T-helper 2 cell (primary cell): ENCODE measurements around the gene EPHA6.
"Not testable (repeated sequence)": the region's sequence is repeated elsewhere in the genome, so short reads cannot be mapped to it uniquely, and the experiment has no call there.

Experiments used
- DNase-seq, 5 experiments: peaks; one replicate each; pipeline versions ENCODE4 v3.0.0 to v3.0.0-alpha.2; 2012 to 2022

Gene EPHA6

DNA sequence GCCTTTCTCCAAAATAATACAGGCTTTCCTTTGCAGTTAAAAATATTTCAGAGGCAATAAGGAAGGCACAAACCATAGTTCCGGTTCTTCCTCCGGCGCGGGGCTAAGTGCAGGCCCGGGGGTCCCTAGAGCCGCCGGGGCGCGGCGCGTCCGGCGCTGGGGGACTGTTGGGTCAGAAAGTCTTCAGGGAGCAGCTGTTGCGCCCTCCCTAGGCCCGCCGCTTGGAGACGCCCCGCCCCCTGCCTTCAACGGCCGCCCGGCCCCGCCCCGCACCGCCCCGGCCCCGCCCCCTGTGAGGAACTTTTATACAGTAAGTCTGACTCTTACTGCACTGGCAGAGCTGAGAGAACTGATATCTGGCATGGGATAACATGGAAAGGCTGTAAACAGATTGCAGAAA, 667.0 kb downstream of the EPHA6 start:
- DNase-seq: no peak

- no peak for DNase-seq
Measured at GRCh38 chr3:97485206-97485605, 670.8 kb downstream of the EPHA6 start.

- no peak for DNase-seq
Measured at GRCh38 chr3:97487587-97487986, 673.2 kb downstream of the EPHA6 start.

- no peak for DNase-seq
Measured at GRCh38 chr3:97488741-97489140, 674.3 kb downstream of the EPHA6 start.

DNA sequence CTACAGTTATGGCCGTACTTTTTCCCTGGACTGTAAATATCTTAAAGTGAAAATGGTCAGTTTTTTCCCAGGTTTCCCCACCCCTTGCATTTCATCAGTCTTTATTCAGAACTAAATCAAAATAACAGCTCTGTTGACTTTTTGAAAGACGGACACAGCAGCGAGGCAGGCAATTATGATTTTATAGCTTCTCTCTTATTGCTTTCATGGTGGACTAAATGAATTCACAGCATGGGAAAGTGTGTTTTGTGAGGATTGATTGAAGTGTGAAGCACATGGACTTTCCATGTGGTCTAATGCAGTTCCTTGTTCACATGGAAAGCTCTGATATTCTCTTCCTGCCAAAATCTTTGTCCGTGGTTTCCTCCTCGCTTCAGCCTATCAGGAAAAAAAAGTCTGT, 681.5 kb downstream of the EPHA6 start:
- no peak for DNase-seq

- no peak for DNase-seq
Measured at GRCh38 chr3:97497138-97497537, 682.7 kb downstream of the EPHA6 start.

- no peak for DNase-seq
Measured at GRCh38 chr3:97504463-97504862, 690.1 kb downstream of the EPHA6 start.

DNA sequence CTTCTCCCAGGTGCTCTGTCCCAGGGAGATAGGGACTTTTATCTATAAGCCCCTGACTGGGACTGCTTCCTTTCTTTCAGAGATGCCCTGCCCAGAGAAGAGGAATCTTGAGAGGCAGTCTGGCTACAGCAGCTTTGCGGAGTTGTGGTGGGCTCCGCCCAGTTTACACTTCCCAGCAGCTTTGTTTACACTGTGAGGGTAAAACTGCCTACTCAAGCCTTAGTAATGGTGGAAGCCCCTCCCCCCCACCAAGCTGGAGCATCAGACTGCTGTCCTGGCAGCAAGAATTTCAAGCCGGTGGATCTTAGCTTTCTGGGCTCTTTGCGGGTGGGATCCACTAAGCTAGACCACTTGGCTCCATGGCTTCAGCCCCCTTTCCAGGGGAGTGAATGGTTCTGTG, 696.4 kb downstream of the EPHA6 start:
- DNase-seq: no peak

DNA sequence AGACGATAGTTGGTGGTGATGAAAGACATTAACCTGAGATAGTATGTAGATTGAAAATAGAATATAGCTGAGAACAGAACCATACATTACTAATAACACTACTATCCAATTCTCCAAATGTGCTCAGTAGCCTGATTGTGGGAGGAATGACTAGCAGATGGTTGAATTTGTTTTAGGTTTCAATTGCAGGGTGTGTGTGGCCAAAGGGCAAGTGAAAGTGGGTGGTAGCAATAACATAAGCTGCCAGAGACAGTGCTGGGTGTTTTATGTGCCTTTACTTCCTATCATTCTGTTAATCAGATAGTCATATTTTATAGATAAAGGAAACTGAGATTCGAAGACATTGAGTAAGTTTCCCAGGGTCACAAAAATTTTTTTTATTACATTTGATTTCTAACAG, 700.7 kb downstream of the EPHA6 start:
- no peak for DNase-seq

DNA sequence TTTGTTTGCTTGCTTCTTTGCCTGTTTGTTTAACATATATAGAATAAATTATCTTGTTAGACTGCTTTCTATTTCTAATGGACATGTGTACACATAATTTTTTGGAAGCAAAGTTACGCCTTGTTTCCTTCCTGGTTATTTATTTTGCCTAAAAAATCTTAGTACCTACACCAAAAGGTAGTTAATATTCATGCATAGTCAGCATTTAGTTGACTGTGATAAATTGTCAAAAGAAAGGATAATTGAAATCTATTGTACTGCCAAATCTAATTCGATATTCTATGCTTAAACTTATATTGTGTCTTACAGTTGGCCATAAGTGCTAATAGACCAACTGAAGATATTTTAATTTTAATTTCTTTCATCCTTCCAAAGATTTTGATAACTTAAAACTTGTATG, 716.3 kb downstream of the EPHA6 start:
- no peak for DNase-seq

GRCh38 chr3:97547573-97547972, 733.2 kb downstream of the EPHA6 start:
- DNase-seq: not testable (repeated sequence)

- DNase-seq: no peak
Measured at GRCh38 chr3:97550408-97550807, 736.0 kb downstream of the EPHA6 start.

- no peak for DNase-seq
Measured at GRCh38 chr3:97552186-97552585, 737.8 kb downstream of the EPHA6 start.

DNA sequence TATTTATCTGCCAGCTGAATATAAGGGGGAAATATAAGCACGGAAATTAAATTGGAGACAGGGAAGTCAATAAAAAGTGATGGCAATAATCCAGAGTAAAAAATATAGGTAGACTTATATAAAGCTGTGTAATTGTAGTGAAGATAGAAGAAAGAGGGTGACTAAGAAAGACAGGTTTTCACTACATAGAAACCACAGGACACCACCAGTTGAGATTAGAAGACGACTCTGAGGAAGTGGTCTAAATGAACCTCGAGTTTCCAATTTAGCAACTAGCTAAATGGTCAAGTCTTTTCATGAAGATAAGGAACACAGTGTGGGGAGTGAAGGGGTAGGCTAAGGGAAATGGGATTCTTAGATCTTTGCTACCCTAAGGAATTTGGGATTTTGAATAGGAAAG, 761.3 kb downstream of the EPHA6 start:
- peak in 1 of 5 experiments; percentile 1 for DNase-seq

- no peak for DNase-seq
Measured at GRCh38 chr3:97576221-97576620, 761.8 kb downstream of the EPHA6 start.

DNA sequence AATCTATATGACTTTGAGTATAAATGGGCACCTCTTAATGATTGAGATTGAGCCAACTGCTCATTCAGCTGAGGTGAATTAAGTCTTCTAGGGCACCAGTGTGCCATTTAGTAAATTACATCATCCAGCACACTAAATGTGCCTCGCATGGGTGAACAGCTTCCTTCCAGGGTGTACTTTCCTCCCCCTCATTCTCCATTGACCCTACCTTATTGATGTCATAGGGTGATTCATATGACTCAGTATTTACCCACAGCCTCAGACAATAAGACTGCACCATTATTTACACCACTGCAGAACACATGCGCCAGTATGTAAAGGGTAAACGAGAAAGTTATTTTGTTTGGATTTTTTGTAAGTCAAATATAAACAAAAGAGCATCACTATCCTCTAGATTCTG, 765.0 kb downstream of the EPHA6 start:
- no peak for DNase-seq

- DNase-seq: no peak
Measured at GRCh38 chr3:97610626-97611025, 796.2 kb downstream of the EPHA6 start.

GRCh38 chr3:97612632-97613031, 798.2 kb downstream of the EPHA6 start:
- no peak for DNase-seq

GRCh38 chr3:97613139-97613538, 798.7 kb downstream of the EPHA6 start:
- no peak for DNase-seq

GRCh38 chr3:97620514-97620913, 806.1 kb downstream of the EPHA6 start:
- not testable (repeated sequence) for DNase-seq

DNA sequence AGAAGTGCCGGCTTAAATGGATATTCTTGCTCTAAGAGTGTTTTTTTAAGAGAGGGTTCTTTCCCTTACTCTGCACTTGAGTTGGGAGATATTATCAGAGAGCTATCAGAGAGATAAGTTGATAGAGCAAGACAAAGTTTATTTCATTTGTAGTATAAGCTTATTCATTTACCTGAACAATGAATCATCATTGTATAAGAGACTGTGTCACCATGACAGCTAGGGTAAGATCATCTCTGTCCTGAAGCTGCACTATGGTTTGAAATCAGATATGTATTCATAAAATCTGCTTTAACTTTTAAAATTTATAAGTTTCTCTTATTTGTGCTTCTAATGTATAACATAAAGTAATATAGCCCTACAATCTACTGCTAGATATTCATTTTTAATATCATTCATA, 822.1 kb downstream of the EPHA6 start:
- DNase-seq: no peak

- DNase-seq: no peak
Measured at GRCh38 chr3:97646932-97647331, 832.5 kb downstream of the EPHA6 start.

DNA sequence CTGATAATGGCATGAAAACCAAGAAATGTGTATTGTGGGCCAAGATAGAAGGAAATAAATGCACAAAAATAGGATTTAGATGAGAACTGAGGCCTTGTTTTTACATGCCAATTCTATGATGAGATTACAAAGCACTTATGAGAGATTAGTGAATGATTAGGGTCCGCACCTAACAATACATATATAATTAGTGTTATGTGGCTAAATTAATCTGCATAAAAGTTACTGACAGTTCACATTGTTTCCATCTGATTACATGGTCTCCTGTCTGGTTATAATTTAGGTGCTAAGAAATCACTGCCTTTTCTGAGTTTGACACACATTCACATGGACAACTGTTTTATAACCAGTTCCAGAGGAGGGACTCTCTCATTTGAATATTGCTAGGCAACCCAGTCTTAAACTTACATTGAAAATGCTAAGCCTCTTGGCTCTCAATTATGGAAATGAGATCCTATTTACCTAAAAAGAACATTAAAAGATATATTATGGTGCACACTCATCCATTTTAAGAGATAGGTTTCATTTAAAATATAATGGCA, 833.1 kb downstream of the EPHA6 start:
- no peak for DNase-seq

DNA sequence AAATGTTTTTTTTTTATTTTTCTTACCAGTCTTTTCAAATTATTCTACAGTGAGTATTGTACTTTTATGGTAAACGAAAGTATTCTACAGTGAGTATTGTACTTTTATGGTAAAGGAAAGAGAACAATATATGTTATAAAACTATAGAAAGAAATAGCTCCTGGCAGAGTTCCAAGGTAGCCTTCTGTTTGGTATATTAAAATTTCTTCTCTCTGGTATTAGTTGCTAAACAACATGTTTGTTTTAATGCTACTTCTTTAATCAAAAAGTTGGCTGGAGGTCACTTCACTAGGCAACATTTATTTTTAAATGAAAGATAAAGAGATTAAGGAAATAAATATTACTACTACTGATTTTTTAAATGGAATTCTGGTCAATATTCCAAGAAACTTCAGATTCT, 841.6 kb downstream of the EPHA6 start:
- no peak for DNase-seq

DNA sequence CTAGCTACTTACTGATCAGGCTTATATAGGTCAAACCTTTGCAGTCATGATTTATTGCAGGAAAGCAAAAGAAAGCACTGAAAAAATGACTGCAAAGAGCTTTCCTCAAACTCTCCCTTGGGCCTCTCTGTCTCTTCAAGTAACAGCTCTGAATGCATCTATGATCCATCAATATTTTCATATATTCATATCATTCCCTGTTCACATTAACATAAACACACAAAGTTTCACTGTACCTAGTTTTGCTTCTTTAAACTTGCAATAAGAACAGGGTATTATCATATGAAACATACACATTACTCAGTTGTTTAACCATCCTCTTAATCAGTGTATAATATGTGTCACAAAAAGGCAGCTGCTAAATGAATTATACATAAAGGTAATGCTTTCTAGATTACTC, 842.2 kb downstream of the EPHA6 start:
- DNase-seq: no peak
